Stimulated activated CD4-positive, alpha-beta T cell treated with anti-CD3 and anti-CD28 coated beads, Interleukin-4, amount 100 ng/mL, for 1 hour (primary cell): ENCODE results near the gene PPP2R5D.

Source experiments
- DNase-seq: peaks from one replicate; pipeline ENCODE4 v3.0.0-alpha.2; 2020

PPP2R5D gene

GRCh38 chr6:43060034-43060754, 75.8 kb downstream of the PPP2R5D start:
- DNase-seq = no peak

GRCh38 chr6:43060755-43061633, 76.6 kb downstream of the PPP2R5D start:
- no peak for DNase-seq

- no peak for DNase-seq
These were observed 77.5 kb downstream of the PPP2R5D start for GRCh38 chr6:43061861-43062260.
